ENCODE data around the gene DERL3.

DERL3 gene

DNA sequence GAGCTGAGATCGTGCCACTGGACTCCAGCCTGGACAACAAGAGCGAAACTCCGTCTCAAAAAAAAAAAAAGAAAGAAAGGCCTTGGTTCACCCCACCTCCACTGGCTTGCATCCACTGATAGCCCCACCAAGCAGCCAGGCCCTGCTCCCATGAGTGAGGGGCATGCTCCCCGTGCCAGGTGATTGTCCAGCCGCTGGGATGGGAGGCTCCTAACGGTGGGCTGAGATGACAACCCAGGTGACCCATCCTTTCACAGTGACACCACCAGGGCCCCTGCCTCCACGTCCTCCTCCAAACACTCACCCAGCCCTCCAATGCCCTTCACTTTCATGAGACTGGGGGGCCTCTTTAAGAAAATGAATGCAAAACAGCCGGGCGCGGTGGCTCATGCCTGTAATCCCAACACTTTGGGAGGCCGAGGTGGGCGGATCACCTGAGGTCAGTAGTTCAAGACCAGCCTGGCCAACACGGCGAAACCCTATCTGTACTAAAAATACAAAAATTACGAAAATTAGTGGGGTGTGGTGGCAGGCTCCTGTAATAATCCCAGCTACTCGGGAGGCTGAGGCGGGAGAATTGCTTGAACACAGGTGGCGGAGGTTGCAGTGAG is 8.6 kb upstream of the DERL3 start:
- no peak for DNase-seq

DNA sequence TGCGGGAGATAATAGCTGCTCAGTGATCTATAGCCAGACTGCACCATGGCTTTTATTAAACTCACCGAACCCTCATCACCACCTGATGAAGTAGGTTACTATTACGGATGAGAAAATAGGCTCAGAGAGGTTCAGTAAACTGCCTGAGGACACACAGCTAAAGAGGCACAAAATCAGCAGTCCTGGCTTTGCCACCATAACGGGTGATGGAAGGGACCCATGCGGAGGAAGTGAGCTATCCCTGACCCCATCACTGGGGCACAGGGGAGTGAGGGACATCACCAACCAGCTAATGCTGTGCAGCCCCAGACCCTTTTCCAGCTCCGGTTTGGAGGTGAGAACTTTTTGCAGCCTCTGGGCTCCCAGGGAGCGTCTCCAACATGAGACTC is 7.3 kb upstream of the DERL3 start:
- no peak for DNase-seq

DNA sequence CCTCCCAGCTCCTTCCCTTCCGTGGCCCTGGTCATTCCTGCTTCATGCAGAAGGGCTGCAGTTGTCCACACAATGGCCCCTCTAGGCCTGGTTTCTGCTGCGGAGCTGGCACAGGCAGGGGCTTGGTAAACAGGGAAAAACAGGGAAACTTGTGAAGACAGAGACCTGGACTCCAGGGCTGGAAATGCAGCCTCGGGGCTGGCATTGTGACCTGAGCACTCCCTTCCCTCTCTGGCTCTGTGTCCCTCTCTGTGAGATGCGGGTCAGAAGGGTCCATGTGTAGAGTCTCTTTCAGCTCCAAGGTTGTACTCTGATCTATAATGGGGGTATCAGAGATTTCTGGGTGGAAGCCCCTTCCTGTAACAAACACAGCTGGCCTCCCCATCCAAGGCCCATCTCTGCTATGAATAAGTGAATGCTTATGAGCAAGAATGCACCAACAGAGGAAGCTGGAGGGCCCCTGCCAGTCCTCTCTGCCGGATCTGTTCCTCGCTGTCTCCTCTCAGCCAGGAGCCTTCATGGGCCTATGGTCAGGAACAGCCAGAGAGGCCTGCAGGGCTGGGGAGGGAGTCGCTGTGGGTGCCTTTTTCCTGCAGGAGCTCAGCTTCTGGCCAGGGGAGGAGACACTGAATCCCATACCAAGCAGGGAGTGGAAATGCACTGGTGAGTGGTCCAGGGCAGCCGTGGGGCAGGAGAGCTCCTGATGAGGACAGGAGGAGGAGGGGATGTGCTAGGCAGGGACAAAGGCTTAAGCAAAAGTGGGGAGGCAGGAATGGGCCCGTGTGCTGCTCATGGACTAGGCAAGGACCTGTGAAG is 6.7 kb upstream of the DERL3 start:
- no peak for DNase-seq

DNA sequence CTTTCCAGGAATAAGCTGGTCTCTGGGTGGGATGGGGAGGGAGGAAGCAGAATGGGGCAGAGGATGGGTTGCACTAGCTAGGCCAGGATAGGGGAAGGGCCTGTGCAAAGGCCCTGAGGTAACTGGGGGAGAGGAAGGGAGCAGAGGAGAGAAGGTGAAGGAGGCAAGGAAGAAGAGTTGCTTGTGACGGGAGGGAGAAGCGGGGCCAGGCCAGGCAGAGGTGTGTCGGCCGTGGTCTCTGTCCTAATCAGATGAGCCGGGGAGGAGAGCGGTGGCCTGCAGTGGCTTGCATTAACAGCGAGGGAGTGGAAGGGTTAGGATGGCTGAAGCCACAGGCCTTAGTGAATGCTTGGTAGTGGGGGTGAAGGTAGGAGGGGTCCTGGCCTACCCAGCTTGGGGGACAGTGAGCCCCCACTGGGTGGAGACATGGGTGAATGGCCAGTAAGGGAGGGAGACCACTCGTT is 6.0 kb upstream of the DERL3 start:
- no peak for DNase-seq

DNA sequence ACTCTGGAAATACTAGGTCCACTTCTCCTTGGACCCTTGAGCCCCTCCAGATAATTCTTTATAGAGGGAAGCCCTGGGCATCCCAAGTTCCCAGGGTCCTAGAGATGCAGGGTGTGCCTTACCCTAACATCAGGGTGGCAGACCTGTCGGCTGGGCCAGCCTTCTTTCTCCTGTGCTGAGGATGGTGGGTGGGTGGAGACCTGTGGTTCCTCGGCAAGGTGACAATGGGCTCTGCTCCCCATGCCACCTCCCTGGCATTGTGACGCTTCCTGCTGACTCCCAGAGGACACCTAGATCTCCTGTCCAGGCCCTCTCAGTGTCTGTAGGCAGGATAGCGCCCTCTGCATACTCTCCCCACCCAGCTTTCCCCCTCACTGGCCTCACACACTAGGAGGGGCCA is 3.8 kb upstream of the DERL3 start:
- no peak for DNase-seq

DNA sequence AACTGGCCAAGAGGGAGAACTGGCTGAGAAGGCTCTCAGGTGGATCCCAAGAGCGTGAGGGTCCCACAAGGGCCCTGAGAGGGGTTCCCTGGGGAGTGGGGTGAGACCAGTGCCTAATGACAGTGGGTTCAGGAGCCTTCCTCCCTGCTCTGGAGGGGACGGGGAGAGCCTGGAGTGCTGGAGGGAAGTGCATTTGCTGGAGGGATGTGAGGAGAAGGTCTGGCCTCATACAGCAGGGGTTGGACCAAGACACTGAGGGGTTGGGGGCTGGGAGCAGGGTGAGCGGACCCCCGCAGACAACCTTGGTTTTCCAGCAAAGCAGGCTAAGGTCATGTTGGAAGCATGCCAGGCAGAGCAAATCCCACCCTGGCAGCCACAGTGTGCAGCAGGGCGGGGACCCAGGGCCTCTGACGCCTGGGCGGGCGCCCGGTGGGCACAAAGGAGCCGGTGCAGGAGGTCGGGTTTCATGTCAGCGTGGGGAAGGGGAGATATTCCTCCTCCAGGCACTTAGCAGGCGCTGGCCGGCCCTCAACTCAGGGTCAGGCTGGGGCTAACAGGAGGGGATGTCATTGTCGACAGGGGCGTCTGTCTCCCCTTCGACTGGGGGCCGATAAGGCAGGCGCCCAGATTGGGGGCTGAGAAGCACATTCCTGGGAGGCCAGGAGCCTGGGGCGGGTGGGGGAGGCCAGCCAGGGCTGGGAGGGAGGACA is 3.1 kb upstream of the DERL3 start:
- no peak for DNase-seq

DNA sequence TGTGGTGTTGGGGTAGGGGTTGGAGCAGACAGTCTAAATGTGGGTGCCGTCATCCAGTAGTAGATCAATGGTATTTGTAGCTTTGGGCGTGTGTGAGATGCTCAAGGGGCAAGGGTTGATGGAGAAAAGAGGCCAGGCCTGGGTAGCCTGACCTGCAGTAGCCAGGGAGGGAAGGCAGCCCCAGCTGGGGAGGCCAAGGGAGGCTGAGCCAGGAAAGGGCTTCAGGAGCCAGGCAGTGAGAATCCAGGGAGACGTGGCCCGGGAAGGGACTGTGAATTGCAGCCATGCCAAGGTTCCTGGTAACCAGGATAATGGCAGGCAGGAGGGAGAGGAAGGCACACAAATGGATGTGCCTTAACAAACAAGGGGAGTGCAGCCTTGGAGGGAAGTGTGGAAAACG is 2.5 kb upstream of the DERL3 start:
- no peak for DNase-seq

DNA sequence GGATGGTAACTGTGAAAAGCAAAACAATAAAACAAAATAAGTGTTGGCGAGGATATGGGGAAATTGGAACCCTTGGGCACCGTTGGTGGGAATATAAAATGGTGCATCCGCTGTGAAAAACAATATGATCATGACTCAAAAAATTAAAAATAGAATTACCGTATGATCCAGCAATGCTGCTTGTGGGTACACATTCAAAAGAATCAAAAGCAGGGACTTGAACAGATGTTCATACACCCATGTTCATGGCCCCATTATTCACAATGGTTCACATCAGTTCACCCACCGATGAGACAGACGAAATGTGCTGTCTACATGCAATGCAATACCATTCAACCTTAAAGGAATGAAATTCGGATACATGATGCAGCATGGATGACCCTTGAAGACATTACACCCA is 1.2 kb upstream of the DERL3 start:
- DNase-seq: no peak

DNA sequence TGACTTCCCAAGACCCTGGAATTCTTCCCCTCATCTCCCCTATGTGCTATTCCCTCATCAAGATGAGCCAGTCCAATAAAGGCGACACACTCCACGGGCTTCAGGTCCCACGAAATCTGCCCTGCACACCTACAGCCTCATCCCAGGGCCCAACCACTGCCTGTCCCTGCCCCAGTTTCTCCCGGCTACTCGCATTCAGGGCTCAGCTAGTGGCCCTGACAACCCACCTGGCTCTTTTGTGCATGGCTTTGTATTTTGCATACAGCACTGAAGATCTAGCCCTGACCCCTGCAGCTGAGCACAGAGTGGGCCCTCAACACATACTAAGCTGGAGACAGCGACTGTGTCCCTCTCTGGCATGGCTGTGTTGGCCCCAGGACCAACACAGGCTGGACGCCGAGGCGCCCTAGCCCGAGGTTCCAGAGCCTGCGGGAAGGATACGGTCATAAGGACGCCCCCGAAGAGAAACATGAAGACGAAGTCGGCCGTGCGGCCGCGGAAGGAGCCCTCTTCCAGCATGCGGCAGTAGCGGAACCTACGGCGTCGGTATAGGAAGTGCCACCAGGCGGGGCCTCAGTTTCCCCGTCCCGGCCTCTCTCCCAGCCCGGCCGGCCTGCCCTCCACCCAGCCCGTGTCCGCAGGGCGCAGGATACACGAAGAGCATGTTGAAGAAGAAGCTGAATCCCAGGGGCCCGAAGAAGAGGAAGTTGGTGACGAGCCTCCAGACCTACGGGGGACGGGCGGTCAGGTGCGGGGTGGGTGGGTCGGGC is 710 bp downstream of the DERL3 start:
- no peak for DNase-seq

DNA sequence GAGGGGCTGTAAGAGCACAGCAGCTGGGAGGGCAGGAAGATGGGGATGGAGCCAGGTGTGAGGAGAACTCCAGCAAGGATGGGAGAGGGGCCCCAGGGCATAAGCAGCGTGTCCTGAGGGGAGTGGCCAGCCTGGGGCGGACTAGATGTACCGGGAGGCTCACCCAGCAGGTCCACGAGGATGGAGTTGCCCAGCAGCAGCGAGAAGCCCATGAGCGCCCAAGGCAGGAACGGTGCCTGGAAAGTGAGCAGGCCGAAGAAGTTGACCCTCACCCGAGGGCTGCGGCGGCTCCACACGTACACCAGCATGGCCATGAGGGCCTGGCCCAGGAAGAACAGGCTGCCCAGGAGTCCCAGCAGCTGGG is 1.3 kb downstream of the DERL3 start:
- DNase-seq: no peak

DNA sequence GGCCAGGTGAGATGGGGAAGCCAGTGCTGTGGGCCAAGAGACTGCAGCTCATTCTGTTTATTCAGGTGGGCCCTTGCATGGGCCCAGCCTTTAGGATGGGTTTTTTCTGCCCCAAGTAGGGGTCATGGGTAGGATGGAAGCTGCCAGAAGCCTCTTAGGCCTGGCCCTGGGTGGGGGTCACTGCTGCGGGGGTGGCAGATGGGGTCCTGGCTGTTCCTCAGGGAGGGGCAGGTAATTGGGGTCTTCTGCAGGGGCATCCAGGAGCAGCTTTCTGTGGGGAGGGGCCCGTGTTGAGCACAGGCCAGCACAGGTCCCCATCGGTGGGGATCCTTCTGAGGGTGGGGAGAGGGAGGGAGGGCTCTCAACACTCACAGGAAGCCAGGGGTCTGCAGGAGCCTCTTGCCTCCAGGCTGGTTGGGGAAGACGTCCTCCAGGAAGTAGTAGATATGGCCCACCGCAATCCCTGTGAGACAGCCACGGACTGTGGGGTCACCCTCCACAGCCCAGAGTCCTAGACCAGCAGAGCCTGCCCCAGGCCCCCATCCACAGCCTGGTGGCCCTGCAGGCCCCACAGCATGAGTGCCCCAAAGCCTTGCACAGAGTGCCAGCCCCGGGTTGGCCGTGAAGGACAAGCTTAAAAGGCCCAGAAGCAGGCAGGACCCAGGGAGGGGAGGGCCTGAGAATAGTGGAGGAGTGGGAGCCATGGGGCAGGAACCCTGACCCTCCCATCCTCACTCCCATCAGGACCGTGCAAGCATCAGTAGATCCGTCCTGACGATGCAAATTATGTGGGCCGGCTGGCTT is 1.9 kb downstream of the DERL3 start:
- no peak for DNase-seq

DNA sequence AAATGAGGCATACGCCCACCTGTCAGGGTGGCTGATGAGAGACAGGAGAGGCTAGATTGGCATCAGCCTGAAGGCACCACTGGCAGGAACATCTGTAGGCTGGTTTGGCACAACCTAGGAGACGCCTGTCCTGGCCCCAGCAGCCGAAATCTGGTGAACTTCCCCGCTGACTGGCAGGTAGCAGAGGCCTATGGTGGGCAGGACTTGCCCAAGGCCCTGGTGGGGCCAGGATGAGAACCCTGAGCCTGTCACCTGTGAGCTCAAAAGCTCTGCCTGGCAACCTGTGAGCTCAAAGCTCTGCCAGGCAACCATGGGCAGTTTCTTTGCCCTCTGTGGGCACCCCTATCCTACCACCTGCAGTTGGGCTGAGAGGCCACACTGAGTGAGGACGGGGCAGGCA is 2.5 kb downstream of the DERL3 start:
- no peak for DNase-seq

DNA sequence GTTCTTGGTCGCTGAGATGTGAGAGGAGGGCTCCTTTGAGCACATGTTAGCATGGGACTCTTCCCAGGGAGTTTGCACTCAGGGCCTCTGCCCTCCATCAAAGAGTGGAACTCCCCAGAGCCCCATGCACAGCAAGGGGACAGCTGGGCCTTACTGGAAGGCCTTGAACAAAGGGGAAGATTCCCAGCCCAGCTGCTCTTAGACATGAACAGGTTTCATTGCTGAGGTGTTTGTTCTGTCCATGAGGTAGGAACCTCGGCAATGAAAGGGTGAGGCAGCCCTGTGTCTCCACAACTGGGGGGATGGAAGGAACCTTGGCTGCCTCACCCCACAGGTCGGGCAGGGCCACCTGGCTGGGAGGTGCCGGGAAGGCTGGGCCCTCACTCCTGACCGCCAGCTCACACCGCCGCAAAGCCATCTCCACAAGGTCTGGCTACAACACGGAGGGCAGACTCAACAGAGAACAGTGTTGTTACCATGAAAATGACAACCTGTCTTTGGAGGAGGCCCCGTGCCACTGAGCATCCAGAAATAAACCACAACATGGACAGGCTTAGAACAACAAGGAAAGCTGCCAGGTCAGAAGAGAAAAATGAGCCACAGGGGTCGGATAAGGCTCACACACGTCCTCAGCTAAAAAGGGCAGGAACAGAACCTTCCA is 3.2 kb downstream of the DERL3 start:
- no peak for DNase-seq

DNA sequence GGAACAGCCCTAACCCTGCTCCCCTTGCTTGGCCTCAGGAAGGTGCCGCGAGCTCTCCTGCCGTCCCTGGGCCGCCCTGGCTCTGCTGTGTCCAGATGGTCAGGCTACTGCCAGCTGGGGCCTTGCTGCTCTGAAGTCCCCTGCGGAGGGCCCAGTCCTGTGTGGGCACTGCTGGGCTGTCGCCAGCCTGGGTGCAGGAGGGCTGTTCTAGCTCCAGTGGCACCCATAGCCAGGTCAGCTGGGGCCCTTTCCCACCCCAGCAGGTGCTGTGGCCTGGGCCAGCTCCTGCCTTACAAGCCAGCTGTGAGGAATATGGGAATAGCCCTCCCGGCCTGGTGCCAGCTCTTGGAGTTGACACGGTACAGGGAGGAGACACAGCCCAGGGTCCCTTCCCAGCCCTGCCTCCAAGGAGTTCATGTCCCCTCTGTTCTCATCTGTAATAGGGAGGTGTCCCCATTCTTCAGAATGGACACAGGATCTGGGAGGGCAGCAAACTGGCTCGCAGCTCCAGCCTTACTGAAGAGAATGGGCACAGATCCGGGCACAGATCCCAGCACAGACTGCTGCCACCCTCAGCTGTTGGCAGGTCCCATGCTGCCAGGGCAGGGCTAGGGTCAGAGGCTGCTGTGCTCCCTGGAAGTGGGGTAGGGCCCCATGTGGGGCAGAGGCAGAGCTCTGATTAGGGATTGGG is 3.9 kb downstream of the DERL3 start:
- DNase-seq: no peak

DNA sequence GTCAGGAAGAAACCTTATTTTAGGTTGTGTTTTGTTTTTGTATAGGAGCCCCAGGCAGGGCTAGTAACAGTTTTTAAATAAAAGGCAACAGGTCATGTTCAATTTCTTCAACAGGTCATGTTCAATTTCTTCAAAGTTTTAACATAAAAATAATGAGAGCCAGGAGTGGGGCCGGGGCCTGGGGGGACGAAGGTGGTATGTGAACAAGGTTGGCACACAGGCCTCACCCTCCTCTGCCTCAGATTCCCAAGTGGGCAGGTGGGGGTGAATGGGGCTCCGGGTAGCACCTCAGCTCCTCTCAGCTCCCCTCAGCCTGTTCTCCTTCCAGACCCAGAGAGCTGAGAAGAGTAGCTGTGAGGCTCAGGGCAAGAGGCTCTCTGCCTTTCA is 4.4 kb downstream of the DERL3 start:
- no peak for DNase-seq

DNA sequence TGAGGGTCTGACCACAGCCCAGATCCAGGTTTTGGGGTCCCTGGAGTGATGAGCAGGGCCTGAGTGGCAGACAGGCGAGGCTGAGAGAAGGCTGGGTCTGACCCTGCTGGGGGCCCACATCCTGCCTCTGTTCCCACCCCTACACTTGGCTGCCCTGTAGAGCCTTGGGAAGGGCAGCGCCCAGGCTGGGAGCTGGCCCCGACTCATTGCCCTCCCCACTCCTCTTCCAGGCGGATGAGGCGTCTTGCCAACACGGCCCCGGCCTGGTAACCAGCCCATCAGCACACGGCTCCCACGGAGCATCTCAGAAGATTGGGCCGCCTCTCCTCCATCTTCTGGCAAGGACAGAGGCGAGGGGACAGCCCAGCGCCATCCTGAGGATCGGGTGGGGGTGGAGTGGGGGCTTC is 4.9 kb downstream of the DERL3 start:
- no peak for DNase-seq

DNA sequence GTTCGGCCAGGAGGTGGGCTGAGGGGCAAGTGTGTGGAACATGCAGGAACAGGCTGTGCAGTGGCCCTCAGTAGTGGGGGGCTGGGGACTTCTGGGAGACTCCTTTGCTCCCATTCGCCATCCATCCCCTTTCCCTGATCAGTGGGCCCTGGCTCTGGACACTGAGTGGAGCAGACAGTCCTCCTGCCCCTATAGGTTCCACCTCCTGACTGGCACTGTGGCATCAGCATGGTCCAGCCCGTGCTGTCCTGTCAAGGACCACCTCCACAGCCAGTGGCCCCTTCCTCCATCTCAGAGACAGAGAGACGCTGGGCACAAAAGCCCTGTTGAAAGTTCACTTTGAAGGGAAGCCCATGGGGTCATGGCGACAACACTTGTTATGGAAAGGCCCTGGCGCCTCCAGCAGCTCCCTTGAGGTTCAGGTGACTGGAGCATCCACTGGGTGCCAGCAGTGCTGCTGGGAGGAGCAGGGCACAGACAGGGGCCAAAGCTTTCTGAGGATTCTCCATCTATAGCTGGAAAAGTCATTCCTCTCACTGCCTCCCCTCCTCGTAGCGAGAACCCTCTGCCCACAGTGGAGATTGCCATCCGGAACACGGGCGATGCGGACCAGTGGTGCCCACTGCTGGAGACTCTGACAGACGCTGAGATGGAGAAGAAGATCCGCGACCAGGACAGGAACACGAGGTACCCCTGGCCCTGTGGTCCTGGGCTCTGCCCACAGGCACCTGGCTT is 5.6 kb downstream of the DERL3 start:
- no peak for DNase-seq

DNA sequence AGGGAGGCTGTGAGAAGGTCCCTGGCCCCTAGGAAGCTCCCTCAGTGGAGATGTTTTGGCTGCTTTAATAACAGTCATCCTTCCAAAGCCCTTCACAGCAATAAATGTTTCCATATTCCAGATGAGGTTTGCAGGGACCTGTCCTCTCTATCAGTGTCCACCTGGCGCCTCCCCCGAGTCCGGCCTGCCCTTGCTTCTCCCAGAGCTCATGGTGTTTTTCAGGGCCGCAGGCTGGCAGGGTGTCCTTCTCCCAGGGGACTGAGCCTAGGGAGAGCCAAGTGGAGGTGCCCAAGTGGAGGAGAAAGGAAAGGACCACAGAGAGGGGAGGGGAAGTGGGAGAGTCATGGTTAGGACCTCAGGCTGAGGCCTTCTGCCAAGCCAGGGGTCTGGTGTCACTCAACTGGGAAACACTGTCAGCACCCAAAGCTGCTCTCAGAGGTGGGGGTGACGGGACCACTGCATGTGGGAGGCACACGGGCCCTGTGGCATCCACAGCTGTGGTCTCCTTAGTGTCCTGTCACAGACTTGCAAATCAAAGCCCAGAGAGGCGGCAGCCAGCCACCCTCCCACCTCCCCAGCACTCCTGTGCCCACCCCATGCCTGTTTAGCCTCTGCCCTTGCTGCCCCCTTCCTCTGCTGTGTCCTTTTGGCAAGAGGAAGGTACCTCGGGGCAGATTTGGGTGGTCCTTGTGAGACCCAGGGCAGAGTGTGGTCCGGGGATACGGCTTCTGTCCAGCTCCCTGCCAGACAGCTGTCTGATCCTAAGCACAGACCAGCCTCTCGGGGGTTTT is 6.4 kb downstream of the DERL3 start:
- DNase-seq: no peak

DNA sequence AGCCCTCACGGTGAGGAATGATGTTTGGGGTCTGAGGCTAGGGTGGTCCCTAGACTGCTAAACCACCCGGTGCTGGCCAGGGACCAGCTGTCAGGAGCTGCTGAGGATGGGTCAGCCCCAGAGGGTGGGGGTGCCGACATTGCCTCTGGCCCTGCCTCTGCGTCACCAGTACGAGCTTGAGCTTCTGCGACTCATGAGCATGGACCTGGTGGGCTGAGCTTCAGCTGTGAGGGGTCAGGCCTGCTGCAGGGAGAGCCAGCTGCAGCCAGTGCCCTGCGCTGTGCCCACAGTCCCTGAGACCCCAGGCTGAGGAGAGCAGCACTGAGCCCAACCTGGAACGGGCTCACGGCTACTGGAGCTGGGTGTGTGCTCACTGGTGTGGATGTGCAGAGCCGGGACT is 7.0 kb downstream of the DERL3 start:
- no peak for DNase-seq

DNA sequence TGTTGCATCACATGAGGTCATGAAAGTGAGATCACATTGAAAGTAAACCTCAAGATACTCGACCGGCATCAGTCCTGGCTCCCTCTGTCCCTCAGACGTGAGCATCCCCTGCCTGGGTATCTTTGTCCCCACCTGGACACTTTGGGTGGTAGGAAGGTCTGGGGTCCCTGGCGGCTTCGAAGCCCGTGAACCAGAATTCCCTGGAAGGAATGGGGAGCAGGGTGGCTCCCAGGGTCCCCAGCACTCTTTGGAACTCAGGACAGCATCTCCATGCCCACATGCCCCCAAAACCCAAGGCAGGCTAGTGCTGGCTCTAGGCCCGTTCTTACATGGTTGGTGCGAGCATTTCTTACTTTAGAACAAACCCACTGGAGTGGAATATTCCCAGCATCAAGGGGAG is 7.5 kb downstream of the DERL3 start:
- no peak for DNase-seq

Measured in NCI-H524 treated with DMSO at 0.1 percent for 48 hours (cell line).